AG04450 (cell line): ENCODE results near the gene TFR2. TPM values are rescaled to one million over a fixed set of nuclear protein-coding genes. Genes with fewer than 3 reads are reported as not detected.
"Not testable (repeated sequence)": the region's sequence is repeated elsewhere in the genome, so short reads cannot be mapped to it uniquely, and the experiment has no call there.

ENCODE experiments used
- CTCF ChIA-PET: fragments of 300-600, 350-600 bp; formaldehyde crosslinking; extraction: SDS; loops from one replicate; lab custom pipeline; 2022; ENCODE audit warnings: antibody characterized with exemption, inconsistent platforms; lab: Charles Lee
- POLR2A ChIA-PET: fragments of 350-600 bp; formaldehyde crosslinking; extraction: SDS; loops from one replicate; lab custom pipeline; 2021; ENCODE audit warnings: antibody characterized with exemption, inconsistent platforms; lab: Yijun Ruan, JAX
- DNase-seq: peaks from one replicate; pipeline ENCODE4 v3.0.0-alpha.2; 2011; ENCODE audit warnings: low read depth, low spot score
- H3K27ac ChIP-seq: one replicate; pipeline ENCODE4 v1.5.1; 2012; ENCODE audit warnings: low read depth, low read length, control low read depth
- H3K27me3 ChIP-seq: one replicate; pipeline ENCODE4 v1.6.0; 2012; ENCODE audit warnings: low read length; ENCODE audit not compliant: control insufficient read depth, insufficient read depth
- H3K4me3 ChIP-seq: 2 replicates; pipeline ENCODE4 v1.5.1; 2011; ENCODE audit warnings: mild to moderate bottlenecking, low read depth, low read length, control low read depth
- H3K9me3 ChIP-seq: 2 replicates; pipeline ENCODE4 v1.5.1; 2012; ENCODE audit warnings: low read length; ENCODE audit not compliant: control insufficient read depth, insufficient read depth
- CTCF ChIP-seq: IDR thresholded peaks from 2 replicates; pipeline ENCODE4 v1.5.1; 2011; ENCODE audit warnings: low read depth, low read length, control low read depth, inconsistent platforms
- polyA plus RNA-seq: library from polyadenylated mRNA; depleted of rRNA; stranded (reverse); fragments of >200 nt; gene quantifications from 2 replicates; pipeline ENCODE4 v1.2.3, GENCODE V29; 2011

TFR2 gene
- polyA plus RNA-seq, 1 experiment: 0.05 TPM

GRCh38 chr7:100671353-100672327, 30.3 kb upstream of the TFR2 start:
- ChIA-PET CTCF (interaction anchor here (0.7 kb wide), 1 partner anchor 22 kb away, joined by 6 read pairs; no protein-coding TSS in a partner anchor), POLR2A (no interaction called here)
- Histone ChIP-seq H3K27ac (no peak overlapping the region), H3K9me3 (no peaks in the 10 kb centered on the region; the same call in 1 of the 2 replicates), H3K27me3 (peaks cover 8% of the 10 kb centered on the region), H3K4me3 (no peak overlapping the region)
- no peak for DNase-seq
- no peak for TF ChIP-seq CTCF

GRCh38 chr7:100670074-100670473, 28.7 kb upstream of the TFR2 start:
- no peak for TF ChIP-seq CTCF
- POLR2A ChIA-PET: no interaction called here
- CTCF ChIA-PET: no interaction called here

GRCh38 chr7:100669106-100669505, 27.8 kb upstream of the TFR2 start:
- CTCF ChIA-PET, H3K27ac ChIP-seq, H3K4me3 ChIP-seq, DNase-seq, H3K9me3 ChIP-seq, POLR2A ChIA-PET: not testable (repeated sequence)
- peaks cover 19% of the 10 kb centered on the region for H3K27me3 ChIP-seq

More at GRCh38 chr7:100670074-100670473, 28.7 kb upstream of the TFR2 start:
- H3K9me3 ChIP-seq: no peaks in the 10 kb centered on the region
- no peak overlapping the region for H3K27ac ChIP-seq
- H3K27me3 ChIP-seq: peaks cover 17% of the 10 kb centered on the region
- H3K4me3 ChIP-seq: no peak overlapping the region
- DNase-seq: no peak

GRCh38 chr7:100668069-100668449, 26.7 kb upstream of the TFR2 start:
- POLR2A ChIA-PET: no interaction called here

More at GRCh38 chr7:100668069-100668449, 26.7 kb upstream of the TFR2 start:
- Histone ChIP-seq H3K27ac (no peak overlapping the region), H3K4me3 (no peak overlapping the region), H3K27me3 (peaks cover 19% of the 10 kb centered on the region), H3K9me3 (no peaks in the 10 kb centered on the region)
- DNase-seq: no peak
- CTCF ChIA-PET: no interaction called here
- no peak for TF ChIP-seq CTCF
